Lower lobe of right lung (tissue), 2 donors: ENCODE results near the gene NELFB. TPM values are rescaled to one million over a fixed set of nuclear protein-coding genes. Genes with fewer than 3 reads are reported as not detected.

ENCODE experiments used
- ATAC-seq, 2 donors: fragments of 200-7000 bp; cut with Tn5 transposase; one replicate each; pipeline ENCODE4 v1.9.1; 2020 to 2022; ENCODE audit warnings: mild to moderate bottlenecking in 2 of 2, moderate library complexity in 2 of 2
- DNase-seq: peaks from one replicate; pipeline ENCODE4 v3.0.0-alpha.2; 2020
- H3K27ac ChIP-seq: fragments of 200-600 bp; one replicate; pipeline ENCODE4 v1.8.0; 2022
- H3K27me3 ChIP-seq: fragments of 200-600 bp; one replicate; pipeline ENCODE4 v1.8.0; 2022; ENCODE audit warnings: low read depth
- H3K36me3 ChIP-seq: fragments of 200-600 bp; one replicate; pipeline ENCODE4 v1.8.0; 2022; ENCODE audit warnings: mild to moderate bottlenecking
- H3K4me1 ChIP-seq: fragments of 200-600 bp; one replicate; pipeline ENCODE4 v1.8.0; 2022
- H3K4me3 ChIP-seq: fragments of 200-600 bp; one replicate; pipeline ENCODE4 v1.8.0; 2022; ENCODE audit warnings: mild to moderate bottlenecking
- H3K9me3 ChIP-seq: fragments of 200-600 bp; one replicate; pipeline ENCODE4 v1.8.0; 2022
- intact Hi-C: fragments of 100-400 bp; cut with DNase I; formaldehyde crosslinking; loops from one replicate; pipeline ENCODE4 v1.11.0; 2022
- total RNA-seq: library from RNA; stranded (reverse); fragmentation: NEBNext Ultra II Directional; extraction: Animal tissue kit (Norgen Biotek cat#: 25700); gene quantifications from one replicate; pipeline ENCODE4 v1.2.1, GENCODE V29; 2021
- TF ChIP-seq, protein P1 (sequence below): fragments of 200-600 bp; IDR thresholded peaks from one replicate; pipeline ENCODE4 v1.8.0; 2022; ENCODE audit warnings: antibody characterized with exemption, mild to moderate bottlenecking
- donor health status: DM: no; HTN: yes; CAD: no; lungs with severe emphysema.

NELFB gene
- total RNA-seq, 1 donor from 2014 or later, result 44.7 TPM

DNA sequence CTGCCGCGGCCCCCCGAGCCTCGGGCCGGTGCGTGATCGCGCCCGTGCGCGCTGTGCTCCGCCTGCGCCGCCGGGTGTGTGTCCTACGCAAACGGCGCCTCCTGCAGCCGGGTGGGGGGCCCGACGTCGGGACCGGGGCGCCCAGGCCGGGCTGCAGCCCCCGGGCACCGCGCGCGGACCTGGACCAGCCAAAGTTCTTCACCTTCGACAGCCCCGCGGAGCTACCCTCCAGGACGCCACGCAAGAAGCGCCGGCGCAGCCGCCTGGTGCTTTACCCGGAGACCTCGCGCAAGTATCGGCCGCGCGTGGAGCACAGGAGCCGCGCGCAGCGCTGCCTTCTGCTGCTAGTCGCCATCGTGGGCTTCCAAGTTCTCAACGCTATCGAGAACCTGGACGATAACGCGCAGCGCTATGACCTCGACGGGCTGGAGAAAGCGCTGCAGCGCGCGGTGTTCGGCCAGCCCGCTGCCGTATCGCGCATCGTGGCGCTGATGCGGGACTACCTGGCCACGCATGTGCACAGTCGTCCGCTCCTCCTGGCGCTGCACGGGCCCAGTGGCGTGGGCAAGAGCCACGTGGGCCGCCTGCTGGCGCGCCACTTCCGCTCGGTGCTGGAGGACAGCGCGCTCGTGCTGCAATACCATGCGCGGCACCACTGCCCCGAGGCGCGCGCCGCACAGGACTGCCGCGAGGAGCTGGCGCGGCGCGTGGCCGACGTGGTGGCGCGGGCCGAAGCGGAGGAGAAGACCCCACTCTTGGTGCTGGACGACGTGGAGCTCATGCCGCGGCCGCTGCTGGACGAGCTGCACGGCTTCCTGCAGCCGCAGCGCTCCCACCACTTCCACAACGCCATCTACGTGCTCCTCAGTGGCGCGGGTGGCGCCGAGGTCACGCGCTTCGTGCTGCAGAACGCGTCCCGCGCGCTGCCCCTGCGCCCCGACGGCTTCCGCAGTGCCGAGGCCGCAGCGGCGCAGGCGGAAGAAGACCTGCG is 23.9 kb downstream of the NELFB start:
- Histone ChIP-seq H3K36me3 (peaks cover 37% of the 10 kb centered on the region), H3K4me3 (peak overlapping the region; percentile 74), H3K27ac (peak overlapping the region; percentile 95), H3K9me3 (no peaks in the 10 kb centered on the region), H3K27me3 (no peaks in the 10 kb centered on the region), H3K4me1 (peaks cover 24% of the 10 kb centered on the region)
- ATAC-seq (no peak), DNase-seq (peak; percentile 48)
- TF ChIP-seq, protein P1, sequence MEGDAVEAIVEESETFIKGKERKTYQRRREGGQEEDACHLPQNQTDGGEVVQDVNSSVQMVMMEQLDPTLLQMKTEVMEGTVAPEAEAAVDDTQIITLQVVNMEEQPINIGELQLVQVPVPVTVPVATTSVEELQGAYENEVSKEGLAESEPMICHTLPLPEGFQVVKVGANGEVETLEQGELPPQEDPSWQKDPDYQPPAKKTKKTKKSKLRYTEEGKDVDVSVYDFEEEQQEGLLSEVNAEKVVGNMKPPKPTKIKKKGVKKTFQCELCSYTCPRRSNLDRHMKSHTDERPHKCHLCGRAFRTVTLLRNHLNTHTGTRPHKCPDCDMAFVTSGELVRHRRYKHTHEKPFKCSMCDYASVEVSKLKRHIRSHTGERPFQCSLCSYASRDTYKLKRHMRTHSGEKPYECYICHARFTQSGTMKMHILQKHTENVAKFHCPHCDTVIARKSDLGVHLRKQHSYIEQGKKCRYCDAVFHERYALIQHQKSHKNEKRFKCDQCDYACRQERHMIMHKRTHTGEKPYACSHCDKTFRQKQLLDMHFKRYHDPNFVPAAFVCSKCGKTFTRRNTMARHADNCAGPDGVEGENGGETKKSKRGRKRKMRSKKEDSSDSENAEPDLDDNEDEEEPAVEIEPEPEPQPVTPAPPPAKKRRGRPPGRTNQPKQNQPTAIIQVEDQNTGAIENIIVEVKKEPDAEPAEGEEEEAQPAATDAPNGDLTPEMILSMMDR, result no peak
- intact Hi-C loops, result no loop called here

- DNase-seq (peak; percentile 45), ATAC-seq (no peak)
- intact Hi-C loops, result no loop called here
- H3K36me3 ChIP-seq, result peaks cover 37% of the 10 kb centered on the region
- no peaks in the 10 kb centered on the region for H3K27me3 ChIP-seq
- H3K4me1 ChIP-seq, result peaks cover 24% of the 10 kb centered on the region
- no peaks in the 10 kb centered on the region for H3K9me3 ChIP-seq
- H3K27ac ChIP-seq, result no peak overlapping the region
- H3K4me3 ChIP-seq, result no peak overlapping the region
- TF ChIP-seq, protein P1, result no peak
Measured at GRCh38 chr9:137279741-137280473, 24.8 kb downstream of the NELFB start.

- H3K4me3 ChIP-seq, result no peak overlapping the region
- peaks cover 37% of the 10 kb centered on the region for H3K36me3 ChIP-seq
- TF ChIP-seq, protein P1, result peak; percentile 22
- intact Hi-C loops, result no loop called here
- peaks cover 17% of the 10 kb centered on the region for H3K4me1 ChIP-seq
- no peak for ATAC-seq
- no peak overlapping the region for H3K27ac ChIP-seq
- DNase-seq, result peak; percentile 44
- no peaks in the 10 kb centered on the region for H3K9me3 ChIP-seq
- H3K27me3 ChIP-seq, result no peaks in the 10 kb centered on the region
Measured at GRCh38 chr9:137280474-137281344, 25.6 kb downstream of the NELFB start.

- Histone ChIP-seq H3K27ac (no peak overlapping the region), H3K4me3 (no peak overlapping the region), H3K4me1 (peaks cover 9% of the 10 kb centered on the region), H3K36me3 (peaks cover 37% of the 10 kb centered on the region), H3K9me3 (no peaks in the 10 kb centered on the region), H3K27me3 (no peaks in the 10 kb centered on the region)
- intact Hi-C loops, result no loop called here
- no peak for DNase-seq
- no peak for ATAC-seq
- TF ChIP-seq, protein P1, result no peak
Measured at GRCh38 chr9:137281345-137282116, 26.4 kb downstream of the NELFB start.
